T1000 (cell line): Measurements from ENCODE around the gene ASB8.
"Not testable (repeated sequence)": the region's sequence is repeated elsewhere in the genome, so short reads cannot be mapped to it uniquely, and the experiment has no call there.

Experiments
- DNase-seq: peaks from one replicate; lab custom pipeline; 2025; ENCODE audit warnings: mixed read lengths; lab: John Stamatoyannopoulos, UW

Gene ASB8

DNA sequence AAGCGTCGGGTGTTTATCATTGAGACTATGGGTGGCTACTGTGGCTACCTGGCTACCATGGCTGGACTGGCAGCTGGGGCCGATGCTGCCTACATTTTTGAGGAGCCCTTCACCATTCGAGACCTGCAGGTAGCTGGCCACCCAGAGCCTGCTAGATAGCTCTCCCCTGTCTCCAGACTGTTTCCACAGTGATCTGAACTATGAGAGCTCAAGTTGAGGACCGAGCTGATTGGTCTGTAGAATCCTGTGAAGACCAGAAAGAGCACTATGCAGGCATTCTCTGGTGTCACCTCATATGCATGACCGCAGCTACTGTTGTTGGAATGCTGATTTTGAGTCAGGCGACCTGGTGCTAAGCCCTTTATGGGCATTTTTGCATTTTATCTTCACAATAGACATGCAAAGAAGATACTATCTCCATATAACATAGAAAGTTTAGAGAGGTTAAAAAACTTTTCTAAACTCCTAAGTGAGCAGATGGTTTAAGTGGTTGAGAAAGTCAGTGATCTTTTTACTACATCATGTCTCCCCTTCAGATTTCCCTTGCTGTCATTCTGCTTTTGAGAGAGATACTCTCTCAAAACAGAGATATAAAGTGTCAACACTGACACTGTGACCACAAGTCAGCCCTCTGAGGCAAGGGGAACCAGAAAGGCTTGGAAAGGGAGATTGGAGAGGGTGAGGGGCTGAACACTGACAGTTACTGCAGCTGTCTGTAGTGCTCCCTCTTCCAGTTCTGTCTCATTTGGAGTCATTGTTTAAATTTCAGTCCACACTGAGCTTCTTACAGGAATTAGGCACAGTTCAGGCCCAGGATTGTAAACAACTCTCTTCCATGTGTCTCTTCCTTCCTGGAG lies 14.3 kb downstream of the ASB8 start:
- no peak for DNase-seq

DNA sequence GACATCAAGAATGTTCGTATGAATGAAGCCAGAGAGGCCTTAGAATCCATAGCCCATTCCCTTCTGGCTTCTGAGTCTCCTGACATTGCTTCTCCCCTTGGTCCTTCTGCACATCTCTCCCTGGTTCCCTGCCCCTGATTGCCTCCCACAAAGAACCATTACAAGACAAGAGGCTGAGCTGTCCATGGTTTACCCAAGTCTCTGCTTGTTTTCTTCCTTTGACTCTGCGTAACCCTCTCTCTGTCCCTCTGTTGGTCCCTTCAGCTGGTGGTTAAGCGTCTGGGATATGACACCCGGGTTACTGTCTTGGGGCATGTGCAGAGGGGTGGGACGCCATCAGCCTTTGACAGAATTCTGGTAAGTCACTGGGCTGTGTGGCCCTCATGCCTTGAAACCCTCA lies 22.3 kb downstream of the ASB8 start:
- DNase-seq = no peak

DNA sequence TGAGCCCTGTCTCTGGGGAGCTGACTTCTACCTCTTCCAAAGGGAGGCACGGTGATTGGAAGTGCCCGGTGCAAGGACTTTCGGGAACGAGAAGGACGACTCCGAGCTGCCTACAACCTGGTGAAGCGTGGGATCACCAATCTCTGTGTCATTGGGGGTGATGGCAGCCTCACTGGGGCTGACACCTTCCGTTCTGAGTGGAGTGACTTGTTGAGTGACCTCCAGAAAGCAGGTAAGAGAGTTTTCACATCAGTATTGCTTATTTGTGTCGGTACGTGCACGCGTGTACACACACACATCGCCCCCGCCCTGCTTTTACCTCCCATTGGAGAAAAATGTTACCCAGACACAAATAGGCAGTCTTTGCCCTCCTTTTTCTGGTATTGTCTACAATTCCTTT lies 24.5 kb downstream of the ASB8 start:
- DNase-seq = no peak

- no peak for DNase-seq
Measured at GRCh38 chr12:48131517-48131916, 25.8 kb downstream of the ASB8 start.

DNA sequence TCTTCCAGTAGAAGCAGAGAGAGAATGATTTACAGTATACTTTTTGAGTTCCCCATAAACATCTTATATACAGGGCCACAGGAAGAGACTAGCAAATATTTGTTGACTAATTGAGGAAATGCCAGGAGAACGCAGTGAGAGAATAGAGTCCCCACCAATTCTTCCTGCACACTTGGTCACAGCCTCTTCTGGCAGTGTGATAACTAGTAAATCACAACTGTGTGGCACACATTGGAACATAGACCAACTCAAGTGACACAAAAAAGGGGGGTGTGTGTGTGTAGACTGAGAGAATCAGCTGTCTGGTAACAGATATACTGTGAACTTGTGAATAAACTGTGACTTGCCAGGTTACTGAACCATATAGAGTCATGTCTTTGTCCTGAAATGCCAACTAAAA lies 27.9 kb downstream of the ASB8 start:
- no peak for DNase-seq

GRCh38 chr12:48128800-48129199 lies 28.5 kb downstream of the ASB8 start:
- DNase-seq = no peak

- no peak for DNase-seq
Measured at GRCh38 chr12:48126953-48127630, 30.2 kb downstream of the ASB8 start.

DNA sequence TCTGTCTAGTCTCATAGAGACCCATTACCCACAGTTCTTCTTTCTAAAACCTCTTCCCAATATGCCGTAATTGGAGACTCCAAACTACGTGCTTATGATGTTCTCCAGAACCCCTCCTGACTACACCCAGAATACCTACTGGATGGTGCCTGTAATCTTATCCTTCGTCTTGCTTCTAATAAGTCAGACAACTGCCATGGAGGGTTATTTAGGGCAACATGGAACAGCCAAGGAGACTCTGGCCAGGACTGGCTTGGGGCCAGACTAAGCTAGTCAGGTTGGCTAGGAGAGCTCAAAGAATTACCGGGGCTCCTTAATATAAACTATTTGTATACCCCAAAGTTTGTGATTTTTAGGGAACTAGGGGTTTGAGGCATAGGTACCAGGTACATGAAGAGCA lies 31.3 kb downstream of the ASB8 start:
- DNase-seq = no peak

- DNase-seq = not testable (repeated sequence)
Measured at GRCh38 chr12:48125542-48125941, 31.8 kb downstream of the ASB8 start.

- DNase-seq = no peak
Measured at GRCh38 chr12:48123169-48123568, 34.1 kb downstream of the ASB8 start.

- DNase-seq = no peak
Measured at GRCh38 chr12:48122065-48122834, 35.1 kb downstream of the ASB8 start.

GRCh38 chr12:48121522-48121921 lies 35.8 kb downstream of the ASB8 start:
- no peak for DNase-seq

- no peak for DNase-seq
Measured at GRCh38 chr12:48119834-48120195, 37.5 kb downstream of the ASB8 start.

- peak; percentile 77 for DNase-seq
Measured at GRCh38 chr12:48119078-48119833, 38.1 kb downstream of the ASB8 start, which contains the start of gene PFKM. Gene PFKM (plus strand): TSS chr12:48119364. CDS start chr12:48122775, 3,411 bp downstream.

DNA sequence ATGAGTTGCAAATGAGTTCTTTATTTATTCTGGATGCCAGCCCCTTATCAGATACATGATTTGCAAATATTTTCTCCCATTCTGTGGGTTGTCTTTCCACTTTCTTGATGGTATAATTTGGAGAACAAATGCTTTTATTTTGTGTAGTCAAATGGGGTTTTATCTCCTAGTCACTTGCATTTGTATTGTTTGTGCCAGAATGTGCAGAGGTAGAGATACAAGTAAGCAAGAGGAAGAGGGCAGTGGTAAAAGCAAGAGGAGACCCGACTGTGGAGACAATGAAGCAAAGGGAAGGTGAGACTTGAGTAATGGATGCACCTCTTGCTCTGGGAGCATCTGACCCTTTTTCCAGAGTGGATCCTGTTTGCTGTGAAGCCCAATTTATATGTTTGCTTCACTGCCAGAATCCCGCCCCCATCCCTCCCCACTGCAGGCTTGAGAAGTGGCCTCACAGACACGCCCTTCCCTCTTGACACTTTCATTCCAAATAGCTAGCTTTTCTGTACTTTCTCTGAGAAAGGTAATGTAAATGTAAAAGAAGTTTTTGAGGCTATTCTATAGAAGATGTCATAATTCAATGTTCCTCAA lies 38.9 kb downstream of the ASB8 start:
- no peak for DNase-seq

- no peak for DNase-seq
Measured at GRCh38 chr12:48115957-48116356, 41.4 kb downstream of the ASB8 start.

DNA sequence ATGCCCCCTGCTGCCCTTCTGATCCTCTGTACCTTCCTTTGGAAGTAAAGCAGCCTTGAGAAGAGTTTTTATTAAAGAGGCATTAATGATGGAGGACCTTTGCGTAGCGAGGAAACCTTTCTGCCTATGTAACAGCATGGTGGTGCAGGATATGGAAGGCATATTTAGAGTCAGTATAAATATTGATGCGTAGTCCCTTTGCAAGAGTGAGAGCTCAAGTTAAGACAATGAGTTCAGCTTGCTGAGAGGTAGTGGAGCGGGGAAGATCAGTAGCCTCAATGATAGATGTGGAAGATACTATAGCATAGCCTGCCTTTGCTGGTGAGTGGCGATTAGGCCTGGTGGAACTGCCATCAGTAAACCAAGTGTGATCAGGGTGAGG lies 46.0 kb downstream of the ASB8 start:
- not testable (repeated sequence) for DNase-seq

DNA sequence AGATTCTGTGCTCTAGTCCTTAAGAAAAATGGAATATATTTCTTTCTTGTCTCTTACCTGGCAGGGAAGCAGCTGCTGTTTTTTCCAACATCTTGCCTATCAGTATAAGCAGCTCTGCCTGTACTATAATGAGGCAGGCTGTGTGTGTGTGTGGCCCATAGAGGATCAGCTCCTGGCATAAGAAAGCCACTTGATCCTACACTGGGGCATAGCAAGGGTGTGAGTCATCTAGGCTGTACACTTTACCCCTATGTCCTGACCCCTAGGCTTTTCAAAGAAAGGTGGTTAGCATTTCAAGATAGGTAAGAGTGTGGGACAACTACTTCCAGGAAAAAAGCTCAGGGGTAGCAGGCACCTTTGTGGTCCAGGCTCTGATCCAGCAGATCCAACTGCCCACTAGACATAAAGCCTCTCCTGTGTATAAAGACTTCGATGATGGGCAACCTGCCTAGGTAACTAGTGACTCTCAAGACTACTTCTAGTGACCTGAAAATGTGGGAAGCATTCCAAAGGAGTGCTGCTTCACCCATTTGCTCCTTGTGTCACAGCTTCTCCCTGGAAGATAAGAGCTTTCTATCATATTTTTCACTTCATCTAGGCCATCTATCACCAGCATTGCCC lies 46.5 kb downstream of the ASB8 start:
- DNase-seq = no peak

- no peak for DNase-seq
Measured at GRCh38 chr12:48109424-48109823, 47.9 kb downstream of the ASB8 start.

DNA sequence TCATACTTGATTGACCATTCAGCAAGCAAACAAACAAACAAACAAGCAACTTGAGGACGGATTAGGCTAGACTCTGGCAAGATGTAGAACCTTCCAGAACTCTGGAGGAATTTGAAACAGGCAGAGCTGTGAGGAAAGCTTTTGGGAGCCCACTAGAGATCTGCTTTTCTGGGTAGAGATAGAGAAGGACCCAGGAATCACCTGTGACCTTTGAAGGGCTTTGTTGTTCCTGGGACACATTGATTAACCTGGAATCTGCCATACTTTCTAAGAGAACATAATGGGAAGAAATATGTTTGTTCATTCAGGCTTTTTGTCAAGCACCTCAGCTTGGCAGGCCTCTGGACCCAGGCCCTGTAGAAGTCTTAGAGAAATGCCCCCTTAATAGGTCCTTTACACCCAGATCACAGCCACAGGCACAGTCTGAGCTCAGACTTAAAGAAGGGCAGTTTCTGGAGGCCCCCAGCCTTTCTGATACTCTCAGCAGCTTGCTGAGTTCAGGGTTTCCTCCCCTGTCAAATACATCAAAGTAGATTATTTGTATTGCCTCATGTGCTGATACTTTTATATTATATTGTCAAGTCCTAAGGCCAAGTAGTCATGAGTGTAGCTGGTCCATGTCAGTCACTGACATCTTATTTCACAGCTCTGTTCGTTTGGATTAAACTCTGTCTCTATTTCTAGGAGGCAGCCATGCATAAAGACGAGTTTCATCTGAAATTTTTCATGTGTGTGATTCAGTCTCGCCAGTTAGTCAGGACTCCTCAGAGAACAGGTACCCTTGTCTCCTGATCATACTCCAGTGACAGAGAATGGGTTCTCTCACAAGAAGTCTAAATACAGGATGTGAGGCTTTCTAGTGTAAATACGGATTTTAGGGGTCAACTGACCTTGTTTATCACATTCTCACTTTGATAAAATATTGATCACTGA lies 50.4 kb downstream of the ASB8 start:
- DNase-seq = no peak
